C4-2B (cell line): Measurements from ENCODE around the gene BAHCC1.

Experiments
- CTCF ChIP-seq: fragments of 450-650 bp; conservative IDR thresholded peaks from 2 replicates; pipeline ENCODE4 v1.5.1; 2017; ENCODE audit warnings: mild to moderate bottlenecking
- ZFX ChIP-seq: fragments of 450-650 bp; IDR thresholded peaks from 2 replicates; pipeline ENCODE4 v1.6.1; 2017

- no peak for TF ChIP-seq CTCF
- no peak for TF ChIP-seq ZFX
Measured at GRCh38 chr17:81380666-81381518, 14.4 kb upstream of the BAHCC1 start.
